PFSK-1 (cell line): Measurements from ENCODE around the gene NPIPA1. TPM values are rescaled to one million over a fixed set of nuclear protein-coding genes. Genes with fewer than 3 reads are reported as not detected.
"Not testable (repeated sequence)": the region's sequence is repeated elsewhere in the genome, so short reads cannot be mapped to it uniquely, and the experiment has no call there.

Source experiments
- FOXP2 ChIP-seq: optimal IDR thresholded peaks from 2 replicates; pipeline ENCODE3; 2011; ENCODE audit warnings: borderline replicate concordance, control low read depth, inconsistent platforms; ENCODE audit not compliant: insufficient read depth; ENCODE audit errors: extremely low read length, extremely low read depth
- POLR2AphosphoS5 ChIP-seq: IDR thresholded peaks from 2 replicates; pipeline ENCODE4 v1.6.1; 2012; ENCODE audit warnings: low read depth, mild to moderate bottlenecking, control low read depth, low read length, moderate library complexity
- REST ChIP-seq, 2 experiments: IDR thresholded peaks; 2 replicates each; pipeline versions ENCODE4 v1.6.1 to v1.8.0; 2011 to 2012; ENCODE audit warnings: low read depth in 2 of 2, low read length in 2 of 2, control low read depth in 1 of 2, inconsistent platforms in 1 of 2, mild to moderate bottlenecking in 1 of 2, moderate library complexity in 1 of 2; ENCODE audit not compliant: insufficient read depth in 1 of 2
- SIN3A ChIP-seq: IDR thresholded peaks from 2 replicates; pipeline ENCODE4 v1.6.1; 2012; ENCODE audit warnings: mild to moderate bottlenecking, low read length, moderate library complexity, borderline replicate concordance; ENCODE audit not compliant: insufficient read depth
- TAF1 ChIP-seq: IDR thresholded peaks from 2 replicates; pipeline ENCODE4 v1.6.1; 2012; ENCODE audit warnings: low read length, control low read depth, borderline replicate concordance; ENCODE audit not compliant: insufficient read depth
- polyA plus RNA-seq: library from polyadenylated mRNA; unstranded; fragments of >200 nt; gene quantifications from one replicate; pipeline ENCODE4 v1.2.1, GENCODE V29; 2012; ENCODE audit warnings: low read depth, missing spikeins; ENCODE audit not compliant: insufficient read length

Gene NPIPA1
- 109 TPM for polyA plus RNA-seq

GRCh38 chr16:14937143-14937542 is at the start of gene NPIPA1:
Gene NPIPA1 (plus strand): TSS chr16:14937443. CDS start chr16:14937443, 0 bp downstream.
- TF ChIP-seq FOXP2, POLR2AphosphoS5, TAF1: not testable (repeated sequence)

DNA sequence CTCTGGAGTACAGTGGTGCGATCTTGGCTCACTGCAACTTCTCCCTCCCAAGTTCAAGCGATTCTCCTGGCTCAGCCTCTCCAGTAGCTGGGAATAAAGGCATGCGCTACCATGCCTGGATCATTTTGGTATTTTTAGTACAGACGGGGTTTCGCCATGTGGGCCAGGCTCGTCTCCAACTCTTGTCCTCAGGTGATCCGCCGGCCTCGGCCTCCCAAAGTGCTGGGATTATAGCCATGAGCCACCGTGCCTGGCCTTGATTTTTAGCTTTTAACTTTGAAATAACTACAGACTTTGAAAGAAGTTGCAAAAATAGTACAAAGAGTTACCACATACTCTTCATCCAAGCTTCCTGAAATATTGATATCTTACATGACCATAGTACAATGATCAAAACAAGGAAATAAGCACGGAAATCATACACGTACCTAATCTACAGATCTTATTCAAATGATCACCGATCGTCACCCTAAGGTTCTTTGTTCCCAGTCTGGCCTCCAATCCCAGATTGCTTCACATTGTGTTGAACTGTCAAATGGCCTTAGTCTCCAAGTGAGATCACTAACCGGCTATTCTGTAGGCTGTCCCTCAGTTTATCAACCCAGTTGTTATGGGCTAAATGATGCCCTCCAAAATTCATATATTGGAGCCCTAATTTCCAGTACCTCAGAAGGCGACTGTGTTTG is 18.4 kb downstream of the NPIPA1 start:
- TF ChIP-seq POLR2AphosphoS5 (no peak), REST (IDR thresholded peaks at IDR 0.05; ENCODE audit: insufficient read depth in 1 of 2, low read depth in 2 of 2, low read length in 2 of 2) (no peak), SIN3A (no peak)

GRCh38 chr16:14957576-14958322 is 20.5 kb downstream of the NPIPA1 start:
- no peak for TF ChIP-seq POLR2AphosphoS5
- no peak for TF ChIP-seq REST (IDR thresholded peaks at IDR 0.05; ENCODE audit: insufficient read depth in 1 of 2, low read depth in 2 of 2, low read length in 2 of 2)
- TF ChIP-seq TAF1, result no peak
- no peak for TF ChIP-seq FOXP2
- no peak for TF ChIP-seq SIN3A

- no peak for TF ChIP-seq TAF1
- no peak for TF ChIP-seq POLR2AphosphoS5
Measured at GRCh38 chr16:14958323-14958600, 21.0 kb downstream of the NPIPA1 start.

- TF ChIP-seq REST (IDR thresholded peaks at IDR 0.05; ENCODE audit: insufficient read depth in 1 of 2, low read depth in 2 of 2, low read length in 2 of 2) (no peak), TAF1 (no peak), SIN3A (no peak), FOXP2 (no peak), POLR2AphosphoS5 (no peak)
Measured at GRCh38 chr16:14958970-14959369, 21.7 kb downstream of the NPIPA1 start.

- no peak for TF ChIP-seq FOXP2
- TF ChIP-seq TAF1, result no peak
- no peak for TF ChIP-seq POLR2AphosphoS5
- no peak for TF ChIP-seq SIN3A
- TF ChIP-seq REST (IDR thresholded peaks at IDR 0.05; ENCODE audit: insufficient read depth in 1 of 2, low read depth in 2 of 2, low read length in 2 of 2), result no peak
Measured at GRCh38 chr16:14961405-14962186, 24.4 kb downstream of the NPIPA1 start.
